GM12875 (cell line): ENCODE data around the gene COQ5.

ENCODE experiments used
- H3K4me3 ChIP-seq: one replicate; pipeline ENCODE4 v1.5.1; 2011; ENCODE audit warnings: low read depth, low read length, control low read depth
- TF ChIP-seq, protein P1 (sequence below): IDR thresholded peaks from 2 replicates; pipeline ENCODE4 v1.5.1; 2011; ENCODE audit warnings: low read depth, mild to moderate bottlenecking, control low read depth, inconsistent platforms, low read length, moderate library complexity, borderline replicate concordance; ENCODE audit not compliant: insufficient read depth

COQ5 gene

DNA sequence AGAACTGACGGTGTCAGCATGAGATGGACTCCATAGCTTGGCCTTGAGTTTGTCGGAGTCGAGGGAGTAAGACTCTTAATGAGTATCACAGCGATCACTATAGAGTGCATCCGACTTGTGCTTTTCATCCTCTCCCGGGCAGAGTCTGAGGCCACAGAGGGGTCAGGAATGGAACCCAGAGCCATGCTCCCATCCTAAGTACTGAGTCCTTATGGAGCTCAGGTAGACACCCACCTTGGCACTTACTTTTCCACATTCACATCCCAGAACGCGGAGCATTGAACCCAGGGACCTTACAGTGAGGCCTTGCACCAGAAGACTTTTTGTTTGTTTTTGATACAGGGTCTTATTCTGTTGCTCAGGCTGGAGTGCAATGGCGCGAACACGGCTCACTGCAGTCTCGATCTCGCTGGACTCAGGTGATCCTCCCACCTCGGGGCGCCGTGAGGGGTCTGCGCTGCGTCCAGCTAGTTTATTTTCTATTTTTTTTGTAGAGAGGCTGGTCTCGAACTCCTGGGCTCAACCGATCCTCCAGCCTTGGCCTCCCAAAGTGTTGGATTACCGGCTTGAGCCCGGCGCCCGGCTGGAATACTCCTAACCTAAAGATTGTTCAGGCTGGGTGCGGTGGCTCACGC lies 58.7 kb downstream of the COQ5 start:
- H3K4me3 ChIP-seq = peak overlapping the region; percentile 58
- TF ChIP-seq, protein P1, sequence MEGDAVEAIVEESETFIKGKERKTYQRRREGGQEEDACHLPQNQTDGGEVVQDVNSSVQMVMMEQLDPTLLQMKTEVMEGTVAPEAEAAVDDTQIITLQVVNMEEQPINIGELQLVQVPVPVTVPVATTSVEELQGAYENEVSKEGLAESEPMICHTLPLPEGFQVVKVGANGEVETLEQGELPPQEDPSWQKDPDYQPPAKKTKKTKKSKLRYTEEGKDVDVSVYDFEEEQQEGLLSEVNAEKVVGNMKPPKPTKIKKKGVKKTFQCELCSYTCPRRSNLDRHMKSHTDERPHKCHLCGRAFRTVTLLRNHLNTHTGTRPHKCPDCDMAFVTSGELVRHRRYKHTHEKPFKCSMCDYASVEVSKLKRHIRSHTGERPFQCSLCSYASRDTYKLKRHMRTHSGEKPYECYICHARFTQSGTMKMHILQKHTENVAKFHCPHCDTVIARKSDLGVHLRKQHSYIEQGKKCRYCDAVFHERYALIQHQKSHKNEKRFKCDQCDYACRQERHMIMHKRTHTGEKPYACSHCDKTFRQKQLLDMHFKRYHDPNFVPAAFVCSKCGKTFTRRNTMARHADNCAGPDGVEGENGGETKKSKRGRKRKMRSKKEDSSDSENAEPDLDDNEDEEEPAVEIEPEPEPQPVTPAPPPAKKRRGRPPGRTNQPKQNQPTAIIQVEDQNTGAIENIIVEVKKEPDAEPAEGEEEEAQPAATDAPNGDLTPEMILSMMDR = no peak

DNA sequence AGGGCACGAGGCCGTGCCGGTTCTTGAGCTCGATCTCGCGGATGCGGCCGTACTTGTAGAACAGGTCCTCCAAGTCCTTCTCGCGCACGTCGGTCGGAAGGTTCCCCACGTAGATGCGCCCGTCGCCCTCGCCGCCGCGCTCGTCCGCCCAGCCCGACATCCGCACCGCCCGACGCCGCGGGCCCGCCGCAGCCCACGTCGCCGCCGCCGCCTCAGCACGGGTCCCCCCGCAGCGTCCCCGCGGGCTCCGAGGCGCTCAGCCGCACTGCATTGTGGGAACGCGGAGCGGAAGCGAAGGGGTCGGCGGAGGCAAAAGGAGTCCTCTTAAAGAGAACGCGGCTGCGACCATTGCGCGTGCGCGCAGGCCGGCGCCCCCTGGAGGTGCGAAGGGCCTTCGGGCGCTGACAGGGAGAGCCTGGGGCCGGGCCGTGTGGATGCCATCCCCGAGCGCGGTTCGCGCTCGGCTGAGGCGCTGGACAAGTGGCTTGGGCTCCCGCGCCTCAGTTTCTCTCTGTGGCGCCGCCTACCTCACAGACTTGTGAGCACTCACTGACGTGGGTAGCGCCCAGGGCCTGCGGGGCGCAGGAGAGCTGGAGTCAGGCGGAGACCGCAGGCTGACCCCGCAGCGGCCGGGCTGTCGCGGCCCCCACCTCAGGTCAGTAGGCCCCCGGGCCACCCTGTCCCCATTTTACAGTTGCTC lies 59.4 kb downstream of the COQ5 start, which contains the start of gene SRSF9:
TSS of gene SRSF9 (minus strand) at position 299 of the 700 bp plus-strand sequence. CDS start at position 160, 139 bp downstream.
- peak within 1 kb of the TSS; percentile 96 for H3K4me3 ChIP-seq
- TF ChIP-seq, protein P1 = peak; percentile 99

DNA sequence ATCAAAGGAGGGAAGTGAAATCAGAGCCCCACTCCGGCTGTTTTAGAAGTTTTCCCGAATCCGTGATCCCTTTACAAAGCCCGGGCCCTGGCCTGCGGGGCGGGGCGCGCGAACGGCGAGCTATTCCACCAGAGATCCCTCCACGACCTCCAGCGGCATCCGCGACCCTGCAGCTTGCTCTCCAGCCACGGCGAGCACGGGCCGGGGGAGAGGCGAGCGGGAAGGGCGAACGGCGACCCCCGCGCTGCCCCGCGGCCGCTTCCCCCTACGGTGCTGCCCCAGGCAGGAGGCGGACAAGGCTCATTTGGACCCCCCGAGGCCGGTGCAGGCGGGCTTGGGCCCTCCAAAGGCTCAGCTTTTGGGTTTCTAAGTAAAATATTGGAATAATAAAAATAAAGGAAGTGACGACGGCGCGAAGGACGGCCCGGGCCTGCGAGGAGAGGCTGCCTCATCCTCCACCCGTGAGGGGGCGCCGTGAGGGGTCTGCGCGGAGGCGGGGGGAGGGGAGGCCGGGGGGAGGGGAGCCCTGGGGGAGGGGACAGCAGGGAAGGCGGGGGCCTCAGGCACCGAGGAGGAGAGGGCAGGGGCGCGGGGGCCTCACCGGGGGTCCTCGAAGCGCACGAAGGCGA lies 60.0 kb downstream of the COQ5 start:
- TF ChIP-seq, protein P1 = peak; percentile 9; the same call in 1 of the 2 replicates

DNA sequence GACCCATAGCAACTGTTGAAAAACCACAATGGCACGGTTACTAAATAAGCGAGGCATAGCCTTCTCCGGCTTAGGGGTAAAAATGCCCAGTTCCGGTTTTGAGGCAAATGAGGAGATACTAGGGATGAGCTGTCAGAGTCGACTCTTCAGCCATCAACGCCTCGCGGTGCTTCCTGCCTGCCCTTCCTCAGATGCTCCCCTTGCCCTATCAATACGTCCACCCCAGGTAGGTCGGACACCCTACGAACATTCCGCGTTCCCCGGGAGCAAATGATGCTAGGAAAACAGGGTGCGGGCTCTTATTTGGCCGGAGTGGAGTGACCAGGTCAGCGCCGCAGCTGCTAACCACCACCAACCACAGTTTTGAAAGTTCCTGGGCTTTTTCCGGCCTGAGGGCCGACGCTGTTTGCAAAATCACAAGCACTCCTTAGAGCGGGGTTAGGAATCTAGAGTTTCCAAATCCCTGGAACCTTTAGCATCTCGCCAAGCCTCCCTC lies 60.6 kb downstream of the COQ5 start:
- TF ChIP-seq, protein P1 = no peak
- H3K4me3 ChIP-seq = peak overlapping the region; percentile 96

More for the DNA sequence above, 60.0 kb downstream of the COQ5 start:
- H3K4me3 ChIP-seq = peak overlapping the region; percentile 96

DNA sequence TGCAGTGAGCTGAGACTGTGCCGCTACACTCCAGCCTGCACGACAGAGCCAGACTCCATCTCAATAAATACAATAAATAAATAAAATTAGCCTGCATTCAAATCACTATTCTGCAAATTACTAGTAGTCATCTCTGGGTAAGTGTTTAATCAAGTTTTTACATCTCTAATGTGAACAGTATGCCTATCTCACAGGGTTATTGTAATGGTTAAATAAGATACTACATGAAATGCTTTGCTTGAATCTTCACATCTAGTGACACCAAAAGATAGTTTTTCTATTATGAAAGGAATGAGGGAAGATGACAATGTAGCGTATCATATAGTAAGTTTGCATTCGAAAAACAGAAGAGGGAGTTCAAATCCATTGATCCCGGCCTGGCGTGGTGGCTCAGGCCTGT lies 61.5 kb downstream of the COQ5 start:
- TF ChIP-seq, protein P1 = no peak
- H3K4me3 ChIP-seq = no peak overlapping the region

DNA sequence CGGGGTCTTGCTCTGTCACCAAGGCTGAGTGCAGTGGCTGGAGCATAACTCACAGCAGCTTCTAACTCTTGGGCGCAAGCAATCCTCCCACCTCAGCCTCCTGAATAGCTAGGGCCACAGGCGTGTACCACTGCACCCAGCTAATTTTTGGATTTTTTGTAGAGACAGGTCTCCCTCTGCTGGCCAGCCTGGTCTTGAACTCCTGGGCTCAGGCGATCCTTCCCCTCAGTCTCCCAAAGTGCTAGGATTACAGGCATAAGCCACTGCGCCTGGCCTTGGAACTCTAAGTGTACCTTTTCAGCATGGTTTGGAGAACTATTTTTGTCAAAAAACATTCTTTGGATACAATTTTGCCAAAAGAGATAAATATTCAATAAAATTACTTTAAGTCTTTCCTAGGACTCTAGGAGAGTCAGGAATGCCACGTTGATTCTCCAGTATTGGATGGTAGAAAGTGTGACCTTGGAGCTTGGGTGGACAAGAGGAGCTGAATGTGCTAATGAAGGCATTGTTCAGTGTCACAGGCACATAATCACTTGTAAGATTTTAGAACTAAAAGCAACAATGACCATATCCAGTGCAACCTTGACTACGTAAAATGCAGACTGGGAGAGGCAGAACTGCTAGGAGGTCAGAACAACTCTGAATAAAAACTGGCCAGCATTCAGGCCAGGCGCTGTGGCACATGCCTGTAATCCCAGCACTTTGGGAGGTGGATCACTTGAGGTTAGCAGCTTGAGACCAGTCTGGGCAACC lies 62.2 kb downstream of the COQ5 start:
- TF ChIP-seq, protein P1 = peak; percentile 65; the same call in 1 of the 2 replicates
- H3K4me3 ChIP-seq = no peak overlapping the region
